ENCODE measurements around the gene ZCCHC18. TPM values are rescaled to one million over a fixed set of nuclear protein-coding genes. Genes with fewer than 3 reads are reported as not detected.
"Not testable (repeated sequence)": the region's sequence is repeated elsewhere in the genome, so short reads cannot be mapped to it uniquely, and the experiment has no call there.

Gene ZCCHC18
- total RNA-seq, 4 donors from 2014 or later: 0.16 to 0.51 (median 0.42) TPM; not detected in 1

DNA sequence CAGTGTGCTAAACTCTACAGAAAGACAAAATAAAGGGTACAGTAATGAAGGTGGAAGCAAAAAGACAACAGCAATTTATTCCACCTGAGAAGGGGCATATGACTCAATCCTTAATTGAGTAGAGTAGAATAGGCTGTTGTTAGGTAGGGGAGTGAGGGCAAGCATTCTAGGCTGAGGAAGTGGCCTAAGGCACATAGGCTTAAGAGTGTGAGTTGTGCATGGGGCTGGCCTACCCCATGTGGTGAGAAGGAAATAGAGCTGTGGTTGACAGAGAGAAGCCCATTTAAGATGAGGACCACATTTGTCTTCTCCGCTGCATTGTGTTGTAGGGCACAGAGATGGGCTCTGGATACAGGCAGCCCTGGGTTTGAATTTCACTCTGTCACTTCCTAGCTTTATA, 3.4 kb upstream of the ZCCHC18 start:
- no peak overlapping the region for H3K4me3 ChIP-seq (ENCODE audit: low read depth, poor library complexity, severe bottlenecking)
- WGBS, 2 donors: 79 to 100% methylated on average over 1 of the region's 1 CpG
- TF ChIP-seq, protein P1, sequence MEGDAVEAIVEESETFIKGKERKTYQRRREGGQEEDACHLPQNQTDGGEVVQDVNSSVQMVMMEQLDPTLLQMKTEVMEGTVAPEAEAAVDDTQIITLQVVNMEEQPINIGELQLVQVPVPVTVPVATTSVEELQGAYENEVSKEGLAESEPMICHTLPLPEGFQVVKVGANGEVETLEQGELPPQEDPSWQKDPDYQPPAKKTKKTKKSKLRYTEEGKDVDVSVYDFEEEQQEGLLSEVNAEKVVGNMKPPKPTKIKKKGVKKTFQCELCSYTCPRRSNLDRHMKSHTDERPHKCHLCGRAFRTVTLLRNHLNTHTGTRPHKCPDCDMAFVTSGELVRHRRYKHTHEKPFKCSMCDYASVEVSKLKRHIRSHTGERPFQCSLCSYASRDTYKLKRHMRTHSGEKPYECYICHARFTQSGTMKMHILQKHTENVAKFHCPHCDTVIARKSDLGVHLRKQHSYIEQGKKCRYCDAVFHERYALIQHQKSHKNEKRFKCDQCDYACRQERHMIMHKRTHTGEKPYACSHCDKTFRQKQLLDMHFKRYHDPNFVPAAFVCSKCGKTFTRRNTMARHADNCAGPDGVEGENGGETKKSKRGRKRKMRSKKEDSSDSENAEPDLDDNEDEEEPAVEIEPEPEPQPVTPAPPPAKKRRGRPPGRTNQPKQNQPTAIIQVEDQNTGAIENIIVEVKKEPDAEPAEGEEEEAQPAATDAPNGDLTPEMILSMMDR (IDR thresholded peaks at IDR 0.05): no peak
- TF ChIP-seq POLR2A (IDR thresholded peaks at IDR 0.05): no peak
- intact Hi-C loops (cut with DNase I; ENCODE audit: low total_unique reads): no loop called here
- DNase-seq (ENCODE audit: low spot score in 2 of 2): no peak

- intact Hi-C loops (cut with DNase I; ENCODE audit: low total_unique reads); DNase-seq (ENCODE audit: low spot score in 2 of 2); H3K4me3 ChIP-seq (ENCODE audit: low read depth, poor library complexity, severe bottlenecking): not testable (repeated sequence)
- 59 to 80% methylated on average over 6 of the region's 6 CpGs for WGBS, 2 donors
Measured at GRCh38 chrX:104110491-104111240, 1.7 kb upstream of the ZCCHC18 start.

GRCh38 chrX:104113222-104113965, 1.1 kb downstream of the ZCCHC18 start:
- H3K4me3 ChIP-seq (ENCODE audit: low read depth, poor library complexity, severe bottlenecking): no peak overlapping the region
- WGBS, 2 donors: 4 to 28% methylated on average over 22 to 24 of the region's 24 CpGs
- no peak for TF ChIP-seq POLR2A (IDR thresholded peaks at IDR 0.05)
- TF ChIP-seq, protein P1 (IDR thresholded peaks at IDR 0.05): no peak
- intact Hi-C loops (cut with DNase I; ENCODE audit: low total_unique reads): no loop called here
- peak in 1 of 2 donors; percentile 15 for DNase-seq (ENCODE audit: low spot score in 2 of 2)

GRCh38 chrX:104117759-104118158, 5.4 kb downstream of the ZCCHC18 start:
- H3K4me3 ChIP-seq (ENCODE audit: low read depth, poor library complexity, severe bottlenecking): no peak overlapping the region
- no peak for TF ChIP-seq POLR2A (IDR thresholded peaks at IDR 0.05)
- TF ChIP-seq, protein P1 (IDR thresholded peaks at IDR 0.05): no peak
- intact Hi-C loops (cut with DNase I; ENCODE audit: low total_unique reads): no loop called here
- DNase-seq (ENCODE audit: low spot score in 2 of 2): no peak

- H3K4me3 ChIP-seq (ENCODE audit: low read depth, poor library complexity, severe bottlenecking): no peak overlapping the region
- WGBS, 2 donors: 86 to 100% methylated on average over 1 of the region's 1 CpG
- TF ChIP-seq, protein P1 (IDR thresholded peaks at IDR 0.05): no peak
- TF ChIP-seq POLR2A (IDR thresholded peaks at IDR 0.05): no peak
- no peak for DNase-seq (ENCODE audit: low spot score in 2 of 2)
- intact Hi-C loops (cut with DNase I; ENCODE audit: low total_unique reads): no loop called here
Measured at GRCh38 chrX:104118765-104119164, 6.4 kb downstream of the ZCCHC18 start.

DNA sequence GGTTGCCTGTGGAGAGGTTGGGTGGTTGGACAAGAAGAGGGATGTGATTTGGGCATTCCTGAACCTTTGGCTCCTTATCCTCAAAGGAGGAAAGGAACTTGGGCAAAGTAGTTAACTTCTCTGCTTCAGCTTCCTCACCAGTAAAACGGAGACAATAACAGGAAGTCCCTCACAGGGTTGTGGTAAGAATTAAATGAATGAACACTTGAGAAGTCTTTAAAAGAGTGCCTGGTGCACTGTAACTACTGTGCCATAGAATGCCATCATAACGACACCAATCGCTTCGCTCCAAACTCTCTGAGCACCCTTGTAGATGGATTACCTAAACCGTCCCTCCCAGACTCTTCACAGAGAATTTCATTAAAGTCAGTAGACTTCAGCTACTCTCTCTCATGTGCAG, 10.5 kb downstream of the ZCCHC18 start:
- TF ChIP-seq, protein P1 (IDR thresholded peaks at IDR 0.05): no peak
- TF ChIP-seq POLR2A (IDR thresholded peaks at IDR 0.05): no peak
- WGBS, 2 donors: 76 to 84% methylated on average over 5 of the region's 5 CpGs
- H3K4me3 ChIP-seq (ENCODE audit: low read depth, poor library complexity, severe bottlenecking): no peak overlapping the region
- DNase-seq (ENCODE audit: low spot score in 2 of 2): no peak
- intact Hi-C loops (cut with DNase I; ENCODE audit: low total_unique reads): no loop called here
